ENCODE data around the gene TMEFF2. TPM values are rescaled to one million over a fixed set of nuclear protein-coding genes. Genes with fewer than 3 reads are reported as not detected.

The TMEFF2 gene
- total and polyA plus RNA-seq, 10 donors: not detected

DNA sequence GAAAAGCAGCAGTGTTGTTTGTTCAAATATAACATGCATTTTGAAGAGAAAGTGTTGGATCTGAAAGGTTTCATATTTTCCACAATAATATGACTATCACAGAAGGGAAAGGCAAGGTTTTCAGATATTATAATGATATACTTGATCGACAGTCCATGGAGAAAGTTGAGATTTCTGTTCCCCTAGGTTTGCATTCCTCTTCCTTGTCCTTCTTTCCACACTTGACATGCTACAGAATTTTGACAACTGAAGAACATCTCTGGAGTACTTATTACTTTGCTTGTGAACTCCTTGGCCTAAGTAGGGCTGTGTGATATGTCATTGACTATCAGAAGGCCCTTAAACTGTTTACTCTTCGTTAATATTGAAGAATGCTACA lies 46.5 kb downstream of the TMEFF2 start:
- no peak for TF ChIP-seq POLR2AphosphoS5 (IDR thresholded peaks at IDR 0.05)
- TF ChIP-seq, protein P1, sequence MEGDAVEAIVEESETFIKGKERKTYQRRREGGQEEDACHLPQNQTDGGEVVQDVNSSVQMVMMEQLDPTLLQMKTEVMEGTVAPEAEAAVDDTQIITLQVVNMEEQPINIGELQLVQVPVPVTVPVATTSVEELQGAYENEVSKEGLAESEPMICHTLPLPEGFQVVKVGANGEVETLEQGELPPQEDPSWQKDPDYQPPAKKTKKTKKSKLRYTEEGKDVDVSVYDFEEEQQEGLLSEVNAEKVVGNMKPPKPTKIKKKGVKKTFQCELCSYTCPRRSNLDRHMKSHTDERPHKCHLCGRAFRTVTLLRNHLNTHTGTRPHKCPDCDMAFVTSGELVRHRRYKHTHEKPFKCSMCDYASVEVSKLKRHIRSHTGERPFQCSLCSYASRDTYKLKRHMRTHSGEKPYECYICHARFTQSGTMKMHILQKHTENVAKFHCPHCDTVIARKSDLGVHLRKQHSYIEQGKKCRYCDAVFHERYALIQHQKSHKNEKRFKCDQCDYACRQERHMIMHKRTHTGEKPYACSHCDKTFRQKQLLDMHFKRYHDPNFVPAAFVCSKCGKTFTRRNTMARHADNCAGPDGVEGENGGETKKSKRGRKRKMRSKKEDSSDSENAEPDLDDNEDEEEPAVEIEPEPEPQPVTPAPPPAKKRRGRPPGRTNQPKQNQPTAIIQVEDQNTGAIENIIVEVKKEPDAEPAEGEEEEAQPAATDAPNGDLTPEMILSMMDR (IDR thresholded peaks at IDR 0.05 in 8 of 11, conservative IDR thresholded peaks at IDR 0.05 in 3 of 11): no peak
- no peak for TF ChIP-seq POLR2A (IDR thresholded peaks at IDR 0.05)
- Histone ChIP-seq H3K27me3 (replicated peaks in 1 of 7) (no peaks in the 10 kb centered on the region), H3K9me3 (no peaks in the 10 kb centered on the region), H3K4me1 (peaks cover 0 to 11% (median 0%) of the 10 kb centered on the region in 6 donors), H3K27ac (no peak overlapping the region), H3K4me3 (no peak overlapping the region), H3K36me3 (no peaks in the 10 kb centered on the region)
- intact Hi-C loops (cut with DNase I; ENCODE audit: low total_unique reads): no loop called here
- DNase-seq: no peak
- WGBS, 5 donors: 61 to 80% (median 70%) methylated on average over 2 of the region's 2 CpGs

DNA sequence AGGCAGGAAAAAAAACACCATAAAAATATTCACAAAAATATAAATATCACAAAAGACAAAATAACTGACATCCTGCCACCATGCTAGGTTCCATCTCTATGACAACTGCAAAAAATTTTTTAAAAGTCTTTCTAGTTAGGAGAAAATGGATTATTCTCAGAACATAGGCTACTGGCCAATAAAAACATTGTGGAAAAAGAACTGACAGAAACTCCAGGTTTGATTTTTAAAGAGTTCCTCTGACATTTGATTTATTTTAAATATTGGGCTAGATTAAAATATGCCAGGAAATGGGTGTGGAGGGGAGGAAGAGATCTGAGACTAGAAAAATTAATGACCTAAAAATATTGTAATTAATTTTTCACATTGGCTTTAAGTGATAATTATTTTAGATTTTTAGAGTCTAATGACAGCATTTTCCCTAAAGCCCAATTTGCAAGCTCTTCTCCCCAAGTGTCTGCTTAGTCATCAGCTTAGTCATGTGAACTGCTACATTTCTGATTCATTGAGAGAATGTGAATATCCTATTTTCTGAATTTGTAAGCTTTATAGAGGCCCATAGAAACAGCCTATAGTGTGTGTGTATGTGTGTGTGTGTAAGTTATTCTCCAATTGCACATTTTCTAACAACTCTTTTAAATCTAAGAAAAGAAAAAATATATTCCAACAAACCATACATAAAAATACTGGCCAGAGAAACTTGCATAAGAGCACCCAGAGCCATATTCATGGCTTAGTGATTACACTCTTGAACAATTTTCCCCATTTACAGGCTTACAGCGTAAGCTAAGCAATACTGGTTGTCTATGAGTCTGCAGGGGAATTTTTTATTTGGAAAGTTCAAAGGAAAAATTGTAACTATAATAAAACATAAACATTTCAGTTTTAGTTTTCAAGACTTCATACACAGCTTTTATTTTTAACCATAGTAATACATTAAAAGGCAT lies 48.4 kb downstream of the TMEFF2 start:
- Histone ChIP-seq H3K4me3 (no peak overlapping the region), H3K27ac (no peak overlapping the region), H3K27me3 (replicated peaks in 1 of 7) (no peaks in the 10 kb centered on the region), H3K4me1 (peaks cover 0 to 11% (median 0%) of the 10 kb centered on the region in 6 donors), H3K9me3 (no peaks in the 10 kb centered on the region), H3K36me3 (no peaks in the 10 kb centered on the region)
- no peak for DNase-seq
- TF ChIP-seq POLR2A (IDR thresholded peaks at IDR 0.05) (no peak), POLR2AphosphoS5 (IDR thresholded peaks at IDR 0.05) (no peak)
- TF ChIP-seq, protein P1 (IDR thresholded peaks at IDR 0.05 in 8 of 11, conservative IDR thresholded peaks at IDR 0.05 in 3 of 11): no peak
- 75 to 80% (median 79%) methylated on average over 1 of the region's 1 CpG for WGBS, 5 donors
- intact Hi-C loops (cut with DNase I; ENCODE audit: low total_unique reads): no loop called here

DNA sequence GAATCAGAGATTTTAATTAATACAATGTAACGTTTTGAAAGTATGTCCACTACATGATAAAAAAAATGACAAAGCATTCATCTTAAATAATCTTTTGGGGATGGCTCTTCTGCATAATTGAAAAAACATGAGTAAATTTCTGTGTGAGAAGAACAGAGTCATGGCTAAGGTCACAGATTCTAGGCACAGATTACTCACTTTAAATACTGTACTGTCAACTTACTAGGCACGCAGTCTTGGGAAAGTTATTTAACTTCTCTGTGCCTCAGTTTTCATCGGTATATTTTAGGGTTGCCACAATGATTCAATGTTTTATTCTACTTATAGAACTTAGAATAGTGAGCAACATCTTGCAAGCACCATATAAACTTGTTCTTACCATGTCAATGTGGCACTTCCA lies 49.2 kb downstream of the TMEFF2 start:
- Histone ChIP-seq H3K36me3 (no peaks in the 10 kb centered on the region), H3K27me3 (replicated peaks in 1 of 7) (peaks cover 0 to 5% (median 0%) of the 10 kb centered on the region in 7 donors), H3K4me1 (peaks cover 0 to 11% (median 0%) of the 10 kb centered on the region in 6 donors), H3K4me3 (no peak overlapping the region), H3K27ac (no peak overlapping the region), H3K9me3 (no peaks in the 10 kb centered on the region)
- intact Hi-C loops (cut with DNase I; ENCODE audit: low total_unique reads): no loop called here
- WGBS, 5 donors: 76 to 89% (median 86%) methylated on average over 3 of the region's 3 CpGs
- TF ChIP-seq, protein P1 (IDR thresholded peaks at IDR 0.05 in 8 of 11, conservative IDR thresholded peaks at IDR 0.05 in 3 of 11): no peak
- TF ChIP-seq POLR2A (IDR thresholded peaks at IDR 0.05): no peak
- no peak for TF ChIP-seq POLR2AphosphoS5 (IDR thresholded peaks at IDR 0.05)
- no peak for DNase-seq

DNA sequence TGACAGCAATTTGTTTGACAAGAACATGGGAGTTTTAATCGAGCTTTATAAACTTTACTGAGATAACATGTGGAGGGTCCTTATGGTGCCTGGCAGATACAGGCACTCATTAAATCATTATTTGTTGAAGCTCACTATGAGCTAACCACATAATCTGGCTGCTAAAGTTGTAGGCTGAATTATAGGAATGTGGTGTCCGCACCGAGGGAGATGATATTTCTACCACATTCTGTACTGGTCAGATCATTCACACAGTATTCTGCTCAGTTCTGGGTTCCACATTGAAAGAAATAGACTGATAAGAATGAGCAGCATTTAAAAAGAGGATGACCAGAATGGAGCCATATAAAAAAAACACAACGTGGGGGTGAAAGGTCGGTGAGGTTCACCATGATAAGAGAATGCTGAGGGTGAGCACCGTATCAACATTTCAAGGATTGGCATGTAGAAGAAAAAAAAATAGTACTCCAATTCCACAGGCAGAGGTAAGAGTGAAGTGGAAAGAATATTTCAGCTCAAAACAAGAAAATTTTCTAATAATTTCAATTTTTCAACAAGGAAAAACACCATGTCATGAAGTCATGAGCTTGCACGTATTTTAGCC lies 54.4 kb downstream of the TMEFF2 start:
- Histone ChIP-seq H3K4me1 (no peaks in the 10 kb centered on the region), H3K27ac (no peak overlapping the region), H3K27me3 (replicated peaks in 1 of 7) (peaks cover 0 to 6% (median 0%) of the 10 kb centered on the region in 7 donors), H3K4me3 (no peak overlapping the region), H3K9me3 (no peaks in the 10 kb centered on the region), H3K36me3 (no peaks in the 10 kb centered on the region)
- WGBS, 5 donors: 80 to 91% (median 85%) methylated on average over 7 of the region's 7 CpGs
- TF ChIP-seq, protein P1 (IDR thresholded peaks at IDR 0.05 in 8 of 11, conservative IDR thresholded peaks at IDR 0.05 in 3 of 11): no peak
- no peak for TF ChIP-seq POLR2AphosphoS5 (IDR thresholded peaks at IDR 0.05)
- no peak for TF ChIP-seq POLR2A (IDR thresholded peaks at IDR 0.05)
- DNase-seq: no peak
- intact Hi-C loops (cut with DNase I; ENCODE audit: low total_unique reads): no loop called here

Data from spleen (tissue), 11 donors.